HG02973 (cell line): ENCODE results near the gene TSC22D2.
"Not testable (repeated sequence)": the region's sequence is repeated elsewhere in the genome, so short reads cannot be mapped to it uniquely, and the experiment has no call there.

ENCODE experiments used
- ATAC-seq: cut with Tn5 transposase; IDR thresholded peaks from one replicate; pipeline ENCODE4 v1.9.1; 2021; ENCODE audit warnings: moderate library complexity; ENCODE audit not compliant: unreplicated experiment

Gene TSC22D2

DNA sequence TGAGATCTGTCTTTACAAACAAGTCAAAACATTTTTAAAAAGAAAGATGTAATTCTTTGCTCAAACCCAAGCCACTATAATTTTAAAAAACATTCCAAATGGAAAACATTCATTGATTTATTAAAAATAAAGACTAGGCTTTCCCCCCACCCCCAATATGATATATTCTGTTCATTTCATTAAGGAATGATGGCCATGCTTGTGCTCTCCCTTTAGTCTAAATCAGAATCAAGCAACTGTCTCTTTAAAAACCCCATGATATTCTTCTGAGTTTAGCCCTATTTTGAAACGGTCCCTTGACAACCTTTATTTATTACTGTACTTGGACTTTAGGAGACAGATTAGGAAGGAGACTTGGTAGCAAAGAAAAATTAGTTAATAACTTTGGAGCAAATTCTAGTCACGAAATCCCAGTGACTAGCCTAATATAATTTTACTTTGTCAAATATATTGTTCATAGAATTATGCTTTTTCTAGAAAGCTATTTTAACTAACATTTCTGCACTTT is 38.4 kb downstream of the TSC22D2 start:
- no peak for ATAC-seq

GRCh38 chr3:150447084-150447483 is 39.0 kb downstream of the TSC22D2 start:
- no peak for ATAC-seq

DNA sequence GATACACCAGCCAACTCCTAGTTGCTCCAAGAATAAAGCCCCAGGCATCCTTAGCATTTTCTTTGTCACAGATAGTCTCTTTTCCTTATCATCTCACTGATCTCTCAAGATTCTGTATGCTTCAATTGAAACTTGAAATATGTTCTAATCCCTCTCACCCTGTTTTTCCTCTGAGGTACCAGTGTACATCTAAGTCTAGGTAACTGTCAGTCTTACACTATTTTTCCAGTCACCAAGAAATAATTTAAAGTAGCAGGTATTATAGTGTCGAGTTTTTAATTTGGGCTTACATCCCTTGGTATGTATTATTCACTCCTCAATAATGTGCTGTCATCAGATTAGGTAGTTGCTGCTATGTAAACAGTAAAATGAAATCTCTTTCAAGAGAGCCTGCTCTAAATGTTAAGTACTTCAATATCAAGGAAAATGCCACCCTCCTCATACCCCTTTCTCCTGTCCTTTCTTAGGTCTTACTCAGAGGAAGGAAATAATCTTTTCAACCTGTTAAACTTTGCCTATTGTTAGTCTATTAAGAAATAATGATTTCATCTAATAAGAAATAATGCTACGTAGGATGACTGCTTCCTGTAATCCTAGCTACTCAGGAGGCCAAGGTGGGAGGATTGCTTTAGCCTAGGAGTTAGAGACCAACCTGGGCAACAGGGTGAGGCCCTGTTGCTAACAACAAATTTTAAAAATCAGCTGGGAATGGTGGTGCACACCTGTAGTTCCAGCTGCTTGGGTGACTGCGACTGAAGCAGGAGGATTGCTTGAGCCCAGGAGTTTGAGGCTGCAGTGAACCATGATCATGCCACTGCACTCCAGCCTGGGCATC is 39.8 kb downstream of the TSC22D2 start:
- ATAC-seq, result no peak

DNA sequence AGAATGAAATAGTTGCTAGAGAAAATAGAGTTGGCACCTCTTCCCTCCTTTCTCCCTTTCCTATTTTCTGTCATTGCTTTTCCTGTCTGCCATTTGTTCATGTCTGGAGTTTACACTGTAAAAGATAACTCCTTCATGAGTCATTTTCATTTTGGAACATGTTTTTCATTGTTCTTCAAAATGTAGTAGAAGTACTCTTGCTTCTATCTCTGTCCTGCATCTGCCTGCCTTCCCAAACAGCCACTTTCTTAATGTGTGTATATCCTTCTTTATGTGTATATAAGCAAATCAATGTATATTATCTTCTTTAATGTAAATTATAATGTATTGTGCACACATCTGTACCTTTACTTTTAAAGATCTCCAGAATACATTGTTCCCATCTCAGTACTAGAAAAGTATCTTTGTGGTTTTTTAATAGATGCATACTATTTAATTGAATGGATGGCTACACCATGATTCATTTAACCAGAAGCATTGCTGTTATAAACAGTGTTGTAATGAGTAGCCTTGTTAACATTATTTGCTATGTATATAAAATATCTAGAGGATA is 41.1 kb downstream of the TSC22D2 start:
- no peak for ATAC-seq

DNA sequence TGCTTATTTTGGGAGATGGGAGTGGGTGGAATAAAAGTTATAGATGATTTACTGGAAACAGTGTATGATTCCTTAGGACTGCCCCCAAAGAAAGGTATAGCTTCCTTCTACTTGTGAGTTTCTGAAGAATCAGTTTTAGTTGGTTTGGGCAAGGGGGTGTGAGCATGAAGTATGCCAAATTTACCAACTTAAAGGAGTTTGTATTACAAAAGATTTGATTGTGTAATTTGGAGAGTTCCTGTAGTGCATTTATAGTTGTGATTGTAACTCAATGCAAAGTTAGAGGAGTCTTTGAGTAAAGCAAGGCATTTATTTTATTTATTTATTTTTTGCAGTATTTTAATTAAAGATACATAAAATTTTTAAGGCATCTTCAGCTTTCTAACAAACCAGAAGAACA is 42.8 kb downstream of the TSC22D2 start:
- ATAC-seq, result no peak

DNA sequence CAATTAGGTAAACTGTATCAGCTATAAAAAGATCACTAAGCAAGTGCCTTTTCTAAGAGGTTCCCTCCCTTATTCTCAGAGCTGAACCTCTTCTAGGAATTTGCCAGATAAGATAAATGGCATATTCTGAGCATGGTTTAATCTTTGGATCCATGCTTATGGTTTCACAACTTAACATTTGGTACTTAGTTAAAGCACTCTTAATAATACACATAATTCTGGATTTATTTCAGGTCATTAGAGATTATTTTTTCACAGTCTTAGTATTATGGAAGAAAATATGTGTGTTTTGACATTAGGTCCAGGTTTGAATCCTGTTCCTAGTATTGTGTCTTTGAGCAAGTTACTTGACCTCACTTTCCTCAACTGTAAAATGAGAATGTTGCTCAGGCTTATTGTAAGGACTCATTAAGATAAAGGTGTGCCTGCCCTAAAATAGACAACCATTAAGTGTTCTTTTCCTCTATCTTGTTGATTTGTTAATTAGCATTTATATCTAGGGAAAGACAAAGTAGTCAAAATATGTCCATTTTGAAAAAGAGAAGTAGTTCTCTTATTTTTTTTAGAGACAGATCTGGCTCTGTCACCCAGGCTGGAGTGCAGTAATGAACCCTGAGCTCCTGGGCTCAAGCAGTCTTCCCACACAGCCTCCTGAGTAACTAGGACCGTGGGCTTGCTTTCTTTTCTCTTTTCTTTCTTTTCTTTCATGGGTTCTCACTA is 43.4 kb downstream of the TSC22D2 start:
- no peak for ATAC-seq

GRCh38 chr3:150453353-150453752 is 45.3 kb downstream of the TSC22D2 start:
- ATAC-seq, result no peak

DNA sequence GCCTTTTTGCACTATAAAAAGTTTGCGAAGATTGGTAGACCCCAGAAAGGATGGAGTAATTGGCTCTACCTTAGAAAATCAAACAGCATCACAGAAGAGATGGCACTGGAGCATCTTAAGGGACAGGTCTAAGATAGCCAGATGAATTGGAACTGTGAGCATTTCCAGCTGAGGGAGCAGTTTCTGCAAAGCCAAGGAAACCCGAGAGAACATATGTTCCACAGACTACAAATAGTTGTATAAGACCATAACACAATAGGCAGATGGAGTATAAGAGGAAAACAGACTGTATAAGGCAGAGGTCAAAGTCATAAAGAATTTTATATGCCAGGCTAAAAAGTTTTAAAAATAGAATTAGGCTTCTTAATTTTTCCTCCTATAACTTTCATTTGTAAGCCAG is 46.0 kb downstream of the TSC22D2 start:
- ATAC-seq, result no peak

DNA sequence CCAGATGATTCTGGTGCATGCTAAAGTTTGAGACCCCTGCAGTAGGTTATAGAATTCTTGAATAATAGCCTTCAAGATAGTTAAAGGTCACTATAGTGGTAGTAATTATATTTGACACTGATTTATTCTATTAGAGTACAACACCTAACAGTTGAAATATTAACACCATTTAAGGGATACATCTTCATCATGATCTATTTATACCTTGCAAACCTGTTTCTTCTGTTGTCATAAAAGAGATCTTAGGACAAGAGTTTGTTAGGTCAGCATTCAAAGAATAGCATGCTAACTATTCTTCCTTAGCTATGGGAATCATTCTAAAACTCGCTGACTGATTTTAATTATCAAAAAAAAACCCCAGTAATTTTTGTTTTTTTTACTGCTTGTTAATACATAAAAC is 46.5 kb downstream of the TSC22D2 start:
- ATAC-seq, result no peak

GRCh38 chr3:150455341-150455740 is 47.2 kb downstream of the TSC22D2 start:
- ATAC-seq, result no peak

GRCh38 chr3:150458001-150458400 is 49.9 kb downstream of the TSC22D2 start:
- no peak for ATAC-seq

GRCh38 chr3:150460484-150460883 is 52.4 kb downstream of the TSC22D2 start:
- no peak for ATAC-seq

DNA sequence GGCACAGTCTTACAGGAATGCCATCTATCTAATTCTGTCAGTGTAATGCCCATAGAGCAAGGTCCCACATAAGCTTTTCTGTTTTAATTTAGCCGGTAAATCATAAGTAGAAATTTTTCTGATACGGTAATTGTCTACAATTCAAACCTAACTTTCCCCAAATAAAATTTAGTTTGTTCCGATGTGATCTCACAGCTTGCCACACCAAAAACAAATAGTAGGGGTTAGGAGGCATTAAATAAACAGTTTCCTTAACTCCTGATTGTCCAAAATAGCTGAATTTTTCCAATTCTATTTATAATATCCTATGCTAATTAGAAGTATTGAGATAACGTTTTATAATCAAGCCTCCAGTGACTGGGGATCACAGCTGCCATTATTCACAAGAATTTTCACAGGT is 53.3 kb downstream of the TSC22D2 start:
- ATAC-seq, result no peak

DNA sequence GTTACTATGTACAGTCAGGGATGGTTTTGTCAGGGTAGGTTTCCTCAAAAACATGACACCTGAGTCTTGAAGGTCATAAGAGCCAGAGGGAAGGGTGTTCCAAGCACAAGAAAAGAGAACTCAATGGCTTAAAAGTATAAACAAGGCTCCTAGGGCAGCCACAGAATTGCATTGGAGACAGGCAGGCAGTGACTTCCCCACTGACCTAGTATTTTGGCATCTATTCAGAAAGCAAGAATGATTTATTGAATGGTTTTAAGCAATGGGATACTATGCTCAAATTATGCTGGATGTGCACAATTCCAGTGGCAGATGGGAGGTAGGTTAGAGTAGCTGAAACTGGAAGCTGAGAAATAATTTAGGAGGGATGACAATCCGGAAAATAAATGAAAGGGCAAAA is 54.0 kb downstream of the TSC22D2 start:
- no peak for ATAC-seq

DNA sequence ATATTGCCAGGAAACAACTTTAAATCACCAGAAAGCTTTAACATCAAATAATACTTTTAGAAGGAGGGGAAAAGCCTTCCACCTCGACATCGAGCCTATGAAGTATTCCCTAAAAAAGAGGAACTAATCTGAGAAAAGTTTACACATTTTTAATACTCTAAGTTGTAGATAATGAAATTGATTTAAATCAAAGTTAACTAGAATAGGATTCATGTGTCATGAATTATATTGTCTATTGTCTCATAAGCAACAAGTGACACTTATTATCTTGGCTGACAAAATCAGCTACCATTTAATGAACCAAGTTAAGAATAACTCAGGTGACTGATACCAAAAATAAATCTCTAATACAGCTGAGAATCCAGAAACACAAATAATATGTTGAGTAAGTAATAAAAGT is 56.6 kb downstream of the TSC22D2 start:
- ATAC-seq, result no peak

DNA sequence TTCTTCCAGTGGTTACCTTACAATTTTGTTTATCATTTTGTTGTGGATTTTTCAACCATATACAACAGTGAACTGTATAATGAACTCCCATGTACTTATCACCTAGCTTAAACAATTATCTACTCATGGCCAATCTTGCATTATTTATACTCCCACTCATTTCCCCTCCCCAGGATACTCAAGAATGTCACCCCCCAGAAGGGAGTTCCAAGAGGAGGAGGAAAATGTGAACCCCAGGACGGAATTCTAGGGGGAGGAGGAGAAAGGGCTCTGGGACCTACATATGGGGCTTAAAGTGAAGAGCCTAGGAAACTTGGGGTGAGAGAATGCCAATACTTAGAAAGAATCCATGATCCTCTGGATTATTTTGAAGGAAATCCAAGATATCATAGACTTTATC is 59.3 kb downstream of the TSC22D2 start:
- ATAC-seq, result no peak

DNA sequence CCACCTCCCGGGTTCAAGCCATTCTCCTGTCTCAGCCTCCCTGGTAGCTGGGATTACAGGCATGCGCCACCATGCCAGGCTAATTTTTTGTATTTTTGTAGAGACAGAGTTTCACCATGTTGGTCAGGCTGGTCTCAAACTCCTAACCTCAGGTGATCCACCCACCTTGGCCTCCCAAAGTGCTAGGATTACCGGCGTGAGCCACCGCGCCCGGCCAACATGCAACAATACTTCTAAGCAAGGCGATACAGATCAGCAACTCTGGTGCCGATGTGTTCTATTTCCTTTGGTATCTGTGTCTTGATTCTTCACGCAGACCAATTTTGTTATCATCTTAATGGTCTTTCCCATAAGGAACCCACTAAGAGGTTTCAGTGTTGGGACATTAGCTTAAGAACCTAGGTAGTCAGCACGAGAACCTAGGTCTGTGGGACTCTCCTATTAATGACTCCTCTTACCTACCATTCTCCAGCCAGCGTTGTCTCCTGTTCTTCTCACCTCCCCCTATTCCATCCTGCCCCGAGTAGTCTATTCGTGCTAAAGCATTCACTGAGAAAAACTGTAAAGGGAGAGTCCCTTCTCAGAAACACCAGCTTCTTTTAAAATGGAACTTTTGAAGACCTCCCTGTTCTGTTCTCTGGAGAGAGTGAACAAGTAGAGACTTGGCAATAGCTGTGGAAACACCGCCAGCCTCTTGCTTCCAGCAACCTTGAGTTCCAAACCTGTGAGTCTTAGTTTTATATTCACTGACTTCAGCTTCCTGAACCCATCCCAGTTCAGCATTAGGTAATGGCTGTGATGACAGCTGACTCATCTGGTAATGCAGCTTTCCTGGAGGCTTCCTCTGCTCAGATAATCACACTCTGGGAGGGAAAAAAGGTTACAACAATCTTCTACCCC is 61.2 kb downstream of the TSC22D2 start:
- no peak for ATAC-seq

DNA sequence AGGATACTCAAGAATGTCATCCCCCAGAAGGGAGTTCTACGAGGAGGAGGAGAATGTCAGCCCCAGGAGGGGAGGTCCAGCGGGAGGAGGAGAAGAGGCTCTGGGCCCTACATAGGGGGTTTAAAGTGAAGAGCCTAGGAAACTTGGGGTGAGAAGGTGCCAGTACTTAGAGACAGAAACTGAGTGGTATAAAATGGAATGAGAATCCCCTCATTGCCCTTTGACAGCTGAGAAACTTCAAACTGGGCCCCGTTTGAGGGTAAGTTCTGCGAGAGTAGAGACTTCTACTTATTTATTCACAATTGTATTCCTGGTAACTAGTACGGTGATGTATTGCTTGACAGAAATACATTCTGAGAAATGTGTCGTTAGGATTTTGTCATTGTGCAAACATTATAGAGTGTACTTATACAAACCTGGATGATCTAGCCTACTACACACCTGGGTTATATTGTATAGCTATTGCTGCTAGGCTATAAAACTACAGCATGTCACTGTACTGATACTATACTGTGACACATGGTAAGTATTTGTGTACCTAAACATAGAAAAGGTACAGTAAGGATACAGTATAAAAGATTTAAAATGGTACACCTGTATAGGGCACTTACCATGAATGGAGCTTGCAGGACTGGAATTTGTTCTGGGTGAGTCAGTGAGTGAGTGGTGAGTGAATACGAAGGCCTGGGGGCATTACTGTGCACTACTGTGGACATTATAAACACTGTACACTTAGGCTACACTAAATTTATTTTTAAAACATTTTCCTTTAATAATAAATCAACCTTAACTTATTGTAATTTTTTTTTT is 62.0 kb downstream of the TSC22D2 start:
- no peak for ATAC-seq

DNA sequence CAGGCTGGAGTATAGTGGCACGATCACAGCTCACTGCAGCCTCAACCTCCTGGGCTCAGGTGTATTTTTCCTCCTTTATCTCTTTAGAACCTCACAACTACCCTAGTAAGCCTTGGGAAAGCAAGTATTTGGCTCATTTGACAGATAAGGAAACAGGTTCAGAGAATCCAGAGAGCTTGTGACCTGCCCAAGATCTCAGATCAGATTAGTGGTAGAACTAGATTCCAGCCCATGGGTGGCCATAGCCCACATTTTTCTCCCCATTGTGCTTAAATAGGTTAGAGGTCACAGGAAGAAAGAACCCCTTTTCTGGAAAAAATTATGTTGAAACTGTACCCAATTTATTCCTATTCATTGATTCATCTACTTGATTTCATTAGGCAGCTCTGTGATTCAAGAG is 64.3 kb downstream of the TSC22D2 start:
- ATAC-seq, result no peak

DNA sequence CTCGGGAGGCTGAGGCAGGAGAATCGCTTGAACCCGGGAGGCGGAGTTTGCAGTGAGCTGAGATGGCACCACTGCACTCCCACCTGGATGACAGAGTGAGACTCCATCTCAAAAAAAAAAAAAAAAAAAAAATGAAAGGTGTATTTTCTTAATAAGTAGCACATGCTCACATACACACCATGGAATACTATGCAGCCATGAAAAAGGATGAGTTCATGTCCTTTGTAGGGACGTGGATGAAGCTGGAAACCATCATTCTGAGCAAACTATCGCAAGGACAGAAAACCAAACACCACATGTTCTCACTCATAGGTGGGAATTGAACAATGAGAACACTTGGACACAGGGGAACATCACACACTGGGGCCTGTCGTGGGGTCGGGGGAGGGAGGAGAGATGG is 65.1 kb downstream of the TSC22D2 start:
- not testable (repeated sequence) for ATAC-seq
